ENCODE measurements around the gene FRMPD2.

GRCh38 chr10:48258105-48258504, 16.4 kb downstream of the FRMPD2 start:
- TF ChIP-seq CTCF (conservative IDR thresholded peaks at IDR 0.05; ENCODE audit: low read depth, low read length) (no peak), EZH2 (IDR thresholded peaks at IDR 0.05; ENCODE audit: borderline replicate concordance, low read depth, low read length, poor library complexity, severe bottlenecking) (no peak)
